GM23338 (cell line): ENCODE measurements around the gene ABCD3. TPM values are rescaled to one million over a fixed set of nuclear protein-coding genes. Genes with fewer than 3 reads are reported as not detected.

Experiments
- CREB1 ChIP-seq: fragments of 250-450 bp; sonication (Bioruptor Pico); IDR thresholded peaks from 2 replicates; pipeline ENCODE4 v1.5.0; 2020; ENCODE audit warnings: low read depth, mild to moderate bottlenecking, moderate library complexity
- EZH2phosphoT487 ChIP-seq: fragments of 200-600 bp; sonication (generic); IDR thresholded peaks from one replicate; pipeline ENCODE4 v1.8.1; 2018; ENCODE audit warnings: antibody characterized with exemption; ENCODE audit not compliant: unreplicated experiment
- JUNB ChIP-seq: IDR thresholded peaks from one replicate; pipeline ENCODE4 v1.6.1; 2016; ENCODE audit warnings: antibody characterized with exemption; ENCODE audit not compliant: unreplicated experiment
- polyA plus RNA-seq: library from polyadenylated mRNA; unstranded; fragments of >200 nt; fragmentation: Nextera tagmentation; extraction: Ambion mirVana; gene quantifications from 2 replicates; pipeline ENCODE4 v1.2.1, GENCODE V29; 2016
- total RNA-seq: library from RNA; depleted of rRNA; stranded (reverse); fragments of >200 nt; shearing (Covaris generic); gene quantifications from 2 replicates; pipeline ENCODE4 v1.2.3, GENCODE V29; 2014
- TF ChIP-seq, protein P1 (sequence below): fragments of 250-450 bp; sonication (Bioruptor Pico); IDR thresholded peaks from 2 replicates; pipeline ENCODE4 v1.5.0; 2020; ENCODE audit warnings: mild to moderate bottlenecking, moderate library complexity
- TF ChIP-seq, protein P2 (sequence below), 2 experiments: fragments of 200-600 bp in 1 of 2; sonication (generic) in 1 of 2; conservative IDR thresholded peaks; 2 replicates each; pipeline versions ENCODE4 v1.5.1 to v1.6.1; 2016 to 2017; ENCODE audit warnings: antibody characterized with exemption in 2 of 2, low read depth in 2 of 2, mild to moderate bottlenecking in 2 of 2, moderate library complexity in 1 of 2
- TF ChIP-seq, protein P3 (sequence below): IDR thresholded peaks from 2 replicates; pipeline ENCODE4 v1.6.1; 2016; ENCODE audit warnings: antibody characterized with exemption

ABCD3 gene
- total and polyA plus RNA-seq, 2 experiments from 2014 or later = 12.3 to 24.0 TPM

- TF ChIP-seq, protein P1, sequence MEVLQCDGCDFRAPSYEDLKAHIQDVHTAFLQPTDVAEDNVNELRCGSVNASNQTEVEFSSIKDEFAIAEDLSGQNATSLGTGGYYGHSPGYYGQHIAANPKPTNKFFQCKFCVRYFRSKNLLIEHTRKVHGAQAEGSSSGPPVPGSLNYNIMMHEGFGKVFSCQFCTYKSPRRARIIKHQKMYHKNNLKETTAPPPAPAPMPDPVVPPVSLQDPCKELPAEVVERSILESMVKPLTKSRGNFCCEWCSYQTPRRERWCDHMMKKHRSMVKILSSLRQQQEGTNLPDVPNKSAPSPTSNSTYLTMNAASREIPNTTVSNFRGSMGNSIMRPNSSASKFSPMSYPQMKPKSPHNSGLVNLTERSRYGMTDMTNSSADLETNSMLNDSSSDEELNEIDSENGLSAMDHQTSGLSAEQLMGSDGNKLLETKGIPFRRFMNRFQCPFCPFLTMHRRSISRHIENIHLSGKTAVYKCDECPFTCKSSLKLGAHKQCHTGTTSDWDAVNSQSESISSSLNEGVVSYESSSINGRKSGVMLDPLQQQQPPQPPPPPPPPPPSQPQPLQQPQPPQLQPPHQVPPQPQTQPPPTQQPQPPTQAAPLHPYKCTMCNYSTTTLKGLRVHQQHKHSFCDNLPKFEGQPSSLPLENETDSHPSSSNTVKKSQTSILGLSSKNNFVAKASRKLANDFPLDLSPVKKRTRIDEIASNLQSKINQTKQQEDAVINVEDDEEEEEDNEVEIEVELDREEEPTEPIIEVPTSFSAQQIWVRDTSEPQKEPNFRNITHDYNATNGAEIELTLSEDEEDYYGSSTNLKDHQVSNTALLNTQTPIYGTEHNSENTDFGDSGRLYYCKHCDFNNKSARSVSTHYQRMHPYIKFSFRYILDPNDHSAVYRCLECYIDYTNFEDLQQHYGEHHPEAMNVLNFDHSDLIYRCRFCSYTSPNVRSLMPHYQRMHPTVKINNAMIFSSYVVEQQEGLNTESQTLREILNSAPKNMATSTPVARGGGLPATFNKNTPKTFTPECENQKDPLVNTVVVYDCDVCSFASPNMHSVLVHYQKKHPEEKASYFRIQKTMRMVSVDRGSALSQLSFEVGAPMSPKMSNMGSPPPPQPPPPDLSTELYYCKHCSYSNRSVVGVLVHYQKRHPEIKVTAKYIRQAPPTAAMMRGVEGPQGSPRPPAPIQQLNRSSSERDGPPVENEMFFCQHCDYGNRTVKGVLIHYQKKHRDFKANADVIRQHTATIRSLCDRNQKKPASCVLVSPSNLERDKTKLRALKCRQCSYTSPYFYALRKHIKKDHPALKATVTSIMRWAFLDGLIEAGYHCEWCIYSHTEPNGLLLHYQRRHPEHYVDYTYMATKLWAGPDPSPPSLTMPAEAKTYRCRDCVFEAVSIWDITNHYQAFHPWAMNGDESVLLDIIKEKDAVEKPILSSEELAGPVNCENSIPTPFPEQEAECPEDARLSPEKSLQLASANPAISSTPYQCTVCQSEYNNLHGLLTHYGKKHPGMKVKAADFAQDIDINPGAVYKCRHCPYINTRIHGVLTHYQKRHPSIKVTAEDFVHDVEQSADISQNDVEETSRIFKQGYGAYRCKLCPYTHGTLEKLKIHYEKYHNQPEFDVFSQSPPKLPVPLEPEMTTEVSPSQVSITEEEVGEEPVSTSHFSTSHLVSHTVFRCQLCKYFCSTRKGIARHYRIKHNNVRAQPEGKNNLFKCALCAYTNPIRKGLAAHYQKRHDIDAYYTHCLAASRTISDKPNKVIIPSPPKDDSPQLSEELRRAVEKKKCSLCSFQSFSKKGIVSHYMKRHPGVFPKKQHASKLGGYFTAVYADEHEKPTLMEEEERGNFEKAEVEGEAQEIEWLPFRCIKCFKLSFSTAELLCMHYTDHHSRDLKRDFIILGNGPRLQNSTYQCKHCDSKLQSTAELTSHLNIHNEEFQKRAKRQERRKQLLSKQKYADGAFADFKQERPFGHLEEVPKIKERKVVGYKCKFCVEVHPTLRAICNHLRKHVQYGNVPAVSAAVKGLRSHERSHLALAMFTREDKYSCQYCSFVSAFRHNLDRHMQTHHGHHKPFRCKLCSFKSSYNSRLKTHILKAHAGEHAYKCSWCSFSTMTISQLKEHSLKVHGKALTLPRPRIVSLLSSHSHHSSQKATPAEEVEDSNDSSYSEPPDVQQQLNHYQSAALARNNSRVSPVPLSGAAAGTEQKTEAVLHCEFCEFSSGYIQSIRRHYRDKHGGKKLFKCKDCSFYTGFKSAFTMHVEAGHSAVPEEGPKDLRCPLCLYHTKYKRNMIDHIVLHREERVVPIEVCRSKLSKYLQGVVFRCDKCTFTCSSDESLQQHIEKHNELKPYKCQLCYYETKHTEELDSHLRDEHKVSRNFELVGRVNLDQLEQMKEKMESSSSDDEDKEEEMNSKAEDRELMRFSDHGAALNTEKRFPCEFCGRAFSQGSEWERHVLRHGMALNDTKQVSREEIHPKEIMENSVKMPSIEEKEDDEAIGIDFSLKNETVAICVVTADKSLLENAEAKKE (CRISPR knock-in tag) = no peak
- TF ChIP-seq JUNB = no peak
- TF ChIP-seq, protein P2, sequence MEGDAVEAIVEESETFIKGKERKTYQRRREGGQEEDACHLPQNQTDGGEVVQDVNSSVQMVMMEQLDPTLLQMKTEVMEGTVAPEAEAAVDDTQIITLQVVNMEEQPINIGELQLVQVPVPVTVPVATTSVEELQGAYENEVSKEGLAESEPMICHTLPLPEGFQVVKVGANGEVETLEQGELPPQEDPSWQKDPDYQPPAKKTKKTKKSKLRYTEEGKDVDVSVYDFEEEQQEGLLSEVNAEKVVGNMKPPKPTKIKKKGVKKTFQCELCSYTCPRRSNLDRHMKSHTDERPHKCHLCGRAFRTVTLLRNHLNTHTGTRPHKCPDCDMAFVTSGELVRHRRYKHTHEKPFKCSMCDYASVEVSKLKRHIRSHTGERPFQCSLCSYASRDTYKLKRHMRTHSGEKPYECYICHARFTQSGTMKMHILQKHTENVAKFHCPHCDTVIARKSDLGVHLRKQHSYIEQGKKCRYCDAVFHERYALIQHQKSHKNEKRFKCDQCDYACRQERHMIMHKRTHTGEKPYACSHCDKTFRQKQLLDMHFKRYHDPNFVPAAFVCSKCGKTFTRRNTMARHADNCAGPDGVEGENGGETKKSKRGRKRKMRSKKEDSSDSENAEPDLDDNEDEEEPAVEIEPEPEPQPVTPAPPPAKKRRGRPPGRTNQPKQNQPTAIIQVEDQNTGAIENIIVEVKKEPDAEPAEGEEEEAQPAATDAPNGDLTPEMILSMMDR (conservative IDR thresholded peaks at IDR 0.05; ENCODE audit: low read depth in 2 of 2) = no peak
- no peak for TF ChIP-seq CREB1
- TF ChIP-seq EZH2phosphoT487 = no peak
- TF ChIP-seq, protein P3, sequence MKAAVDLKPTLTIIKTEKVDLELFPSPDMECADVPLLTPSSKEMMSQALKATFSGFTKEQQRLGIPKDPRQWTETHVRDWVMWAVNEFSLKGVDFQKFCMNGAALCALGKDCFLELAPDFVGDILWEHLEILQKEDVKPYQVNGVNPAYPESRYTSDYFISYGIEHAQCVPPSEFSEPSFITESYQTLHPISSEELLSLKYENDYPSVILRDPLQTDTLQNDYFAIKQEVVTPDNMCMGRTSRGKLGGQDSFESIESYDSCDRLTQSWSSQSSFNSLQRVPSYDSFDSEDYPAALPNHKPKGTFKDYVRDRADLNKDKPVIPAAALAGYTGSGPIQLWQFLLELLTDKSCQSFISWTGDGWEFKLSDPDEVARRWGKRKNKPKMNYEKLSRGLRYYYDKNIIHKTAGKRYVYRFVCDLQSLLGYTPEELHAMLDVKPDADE = no peak
Observed at GRCh38 chr1:94543893-94544635, 125.9 kb downstream of the ABCD3 start (continued).
